GM23338 (cell line): Measurements from ENCODE around the gene CCDC24. TPM values are rescaled to one million over a fixed set of nuclear protein-coding genes. Genes with fewer than 3 reads are reported as not detected.

Experiments used
- ATAC-seq: fragments of 200-7000 bp; cut with Tn5 transposase; 3 replicates; pipeline ENCODE4 v1.9.1; 2020
- DNase-seq: peaks from one replicate; pipeline ENCODE4 v3.0.0-alpha.2; 2015; ENCODE audit warnings: low spot score
- H2AFZ ChIP-seq: fragments of 200-600 bp; sonication (generic); 2 replicates; pipeline ENCODE4 v1.8.0; 2016; ENCODE audit warnings: antibody characterized with exemption, mild to moderate bottlenecking, moderate library complexity
- H3F3A ChIP-seq: fragments of 200-600 bp; sonication (generic); replicated peaks from 2 replicates; pipeline ENCODE4 v1.8.0; 2017; ENCODE audit warnings: antibody characterized with exemption, mixed run types, low read depth
- H3K27ac ChIP-seq: fragments of 200-600 bp; sonication (generic); 2 replicates; pipeline ENCODE4 v1.6.1; 2016; ENCODE audit warnings: low read depth
- H3K27me3 ChIP-seq: fragments of 200-600 bp; sonication (generic); 2 replicates; pipeline ENCODE4 v1.8.0; 2016; ENCODE audit warnings: mild to moderate bottlenecking, mixed run types, moderate library complexity; ENCODE audit not compliant: insufficient read depth
- H3K36me3 ChIP-seq: fragments of 200-600 bp; sonication (generic); 2 replicates; pipeline ENCODE4 v1.8.0; 2016; ENCODE audit warnings: mild to moderate bottlenecking; ENCODE audit not compliant: insufficient read depth
- H3K4me1 ChIP-seq: fragments of 200-600 bp; sonication (generic); 2 replicates; pipeline ENCODE4 v1.8.0; 2016; ENCODE audit warnings: mild to moderate bottlenecking, moderate library complexity; ENCODE audit not compliant: insufficient read depth
- H3K4me2 ChIP-seq: fragments of 200-600 bp; sonication (generic); 2 replicates; pipeline ENCODE4 v1.7.1; 2017; ENCODE audit warnings: mixed run types
- H3K4me3 ChIP-seq: fragments of 200-600 bp; sonication (generic); 2 replicates; pipeline ENCODE4 v1.6.1; 2016; ENCODE audit warnings: mixed run types
- H3K79me2 ChIP-seq: fragments of 200-600 bp; sonication (generic); replicated peaks from 2 replicates; pipeline ENCODE4 v1.8.0; 2017; ENCODE audit warnings: mild to moderate bottlenecking; ENCODE audit not compliant: insufficient read depth
- H3K9me2 ChIP-seq: fragments of 200-600 bp; sonication (generic); 2 replicates; pipeline ENCODE4 v1.8.0; 2017; ENCODE audit not compliant: insufficient read depth
- H4K20me1 ChIP-seq: fragments of 200-600 bp; sonication (generic); replicated peaks from 2 replicates; pipeline ENCODE4 v1.8.0; 2017; ENCODE audit warnings: mild to moderate bottlenecking; ENCODE audit not compliant: insufficient read depth
- H3K27ac Mint-ChIP-seq: 2 replicates; pipeline ENCODE4 v1.8.0; 2020; ENCODE audit warnings: inconsistent platforms, mild to moderate bottlenecking, moderate library complexity, mixed read lengths
- H3K27me3 Mint-ChIP-seq: 3 replicates; pipeline ENCODE4 v1.8.0; 2022; ENCODE audit warnings: low read depth, mild to moderate bottlenecking, moderate library complexity, mixed read lengths, inconsistent platforms; ENCODE audit not compliant: insufficient read depth, poor library complexity
- H3K36me3 Mint-ChIP-seq: 3 replicates; pipeline ENCODE4 v1.8.0; 2021; ENCODE audit warnings: low read depth, mild to moderate bottlenecking, inconsistent platforms, moderate library complexity, mixed read lengths
- H3K4me1 Mint-ChIP-seq: 3 replicates; pipeline ENCODE4 v1.8.0; 2020; ENCODE audit warnings: mild to moderate bottlenecking, inconsistent platforms, mixed read lengths
- H3K4me3 Mint-ChIP-seq: 3 replicates; pipeline ENCODE4 v1.8.0; 2021; ENCODE audit warnings: moderate library complexity, mild to moderate bottlenecking, inconsistent platforms, mixed read lengths
- H3K9me3 Mint-ChIP-seq: 3 replicates; pipeline ENCODE4 v1.8.0; 2020; ENCODE audit warnings: moderate library complexity, mild to moderate bottlenecking, inconsistent platforms, mixed read lengths
- CREB1 ChIP-seq: fragments of 250-450 bp; sonication (Bioruptor Pico); IDR thresholded peaks from 2 replicates; pipeline ENCODE4 v1.5.0; 2020; ENCODE audit warnings: low read depth, mild to moderate bottlenecking, moderate library complexity
- EZH2 ChIP-seq: fragments of 200-600 bp; sonication (generic); IDR thresholded peaks from one replicate; pipeline ENCODE4 v1.8.0; 2017; ENCODE audit warnings: antibody characterized with exemption, mild to moderate bottlenecking, low read depth; ENCODE audit not compliant: unreplicated experiment
- JUNB ChIP-seq: IDR thresholded peaks from one replicate; pipeline ENCODE4 v1.6.1; 2016; ENCODE audit warnings: antibody characterized with exemption; ENCODE audit not compliant: unreplicated experiment
- NANOG ChIP-seq: IDR thresholded peaks from 2 replicates; pipeline ENCODE4 v1.6.1; 2016; ENCODE audit warnings: antibody characterized with exemption, borderline replicate concordance
- POLR2AphosphoS5 ChIP-seq: IDR thresholded peaks from 2 replicates; pipeline ENCODE4 v1.6.1; 2016; ENCODE audit warnings: antibody characterized with exemption, low read depth
- STAT1 ChIP-seq: IDR thresholded peaks from one replicate; pipeline ENCODE4 v1.6.1; 2016; ENCODE audit warnings: antibody characterized with exemption; ENCODE audit not compliant: unreplicated experiment
- polyA plus RNA-seq: library from polyadenylated mRNA; unstranded; fragments of >200 nt; fragmentation: Nextera tagmentation; extraction: Ambion mirVana; gene quantifications from 2 replicates; pipeline ENCODE4 v1.2.1, GENCODE V29; 2016
- total RNA-seq: library from RNA; depleted of rRNA; stranded (reverse); fragments of >200 nt; shearing (Covaris generic); gene quantifications from 2 replicates; pipeline ENCODE4 v1.2.3, GENCODE V29; 2014
- TF ChIP-seq, protein P1 (sequence below): fragments of 250-450 bp; sonication (Bioruptor Pico); IDR thresholded peaks from 2 replicates; pipeline ENCODE4 v1.5.0; 2020; ENCODE audit warnings: mild to moderate bottlenecking, moderate library complexity
- TF ChIP-seq, protein P2 (sequence below): IDR thresholded peaks from 2 replicates; pipeline ENCODE4 v1.6.1; 2016; ENCODE audit warnings: antibody characterized with exemption
- TF ChIP-seq, protein P3 (sequence below), 2 experiments: fragments of 200-600 bp in 1 of 2; sonication (generic) in 1 of 2; conservative IDR thresholded peaks; 2 replicates each; pipeline versions ENCODE4 v1.5.1 to v1.6.1; 2016 to 2017; ENCODE audit warnings: antibody characterized with exemption in 2 of 2, low read depth in 2 of 2, mild to moderate bottlenecking in 2 of 2, moderate library complexity in 1 of 2

CCDC24 gene
- total and polyA plus RNA-seq, 2 experiments from 2014 or later, result 8.3 to 17.2 TPM

DNA sequence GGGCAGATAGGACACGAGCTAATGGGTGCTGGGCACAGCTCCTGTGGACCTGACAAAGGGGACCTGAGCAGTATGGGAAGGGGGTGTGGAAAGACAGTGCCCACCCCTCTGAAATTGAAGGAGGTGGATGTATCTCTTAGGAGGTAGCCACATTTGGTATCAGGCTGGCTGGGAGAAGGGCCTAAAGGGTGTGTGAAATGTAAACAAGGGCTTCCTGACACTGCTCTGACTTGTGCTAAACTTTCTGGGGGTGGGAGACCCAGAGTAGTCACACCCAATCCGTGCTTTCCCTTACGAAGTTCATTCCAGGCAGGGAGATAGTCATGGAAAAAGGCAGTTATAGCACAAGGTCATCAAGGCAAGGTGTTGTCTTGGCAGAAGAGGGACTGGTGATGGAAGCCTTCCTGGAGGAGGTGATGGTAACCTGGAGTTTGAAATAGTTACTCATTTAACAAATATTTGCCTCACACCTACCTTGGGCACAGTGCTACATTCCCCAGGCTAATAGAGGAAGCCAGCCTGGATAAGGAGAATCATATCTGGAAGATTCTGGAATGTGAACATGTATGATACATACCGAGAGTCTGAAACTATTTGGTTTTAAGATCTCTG, 5.3 kb upstream of the CCDC24 start (continued):
- TF ChIP-seq, protein P1, sequence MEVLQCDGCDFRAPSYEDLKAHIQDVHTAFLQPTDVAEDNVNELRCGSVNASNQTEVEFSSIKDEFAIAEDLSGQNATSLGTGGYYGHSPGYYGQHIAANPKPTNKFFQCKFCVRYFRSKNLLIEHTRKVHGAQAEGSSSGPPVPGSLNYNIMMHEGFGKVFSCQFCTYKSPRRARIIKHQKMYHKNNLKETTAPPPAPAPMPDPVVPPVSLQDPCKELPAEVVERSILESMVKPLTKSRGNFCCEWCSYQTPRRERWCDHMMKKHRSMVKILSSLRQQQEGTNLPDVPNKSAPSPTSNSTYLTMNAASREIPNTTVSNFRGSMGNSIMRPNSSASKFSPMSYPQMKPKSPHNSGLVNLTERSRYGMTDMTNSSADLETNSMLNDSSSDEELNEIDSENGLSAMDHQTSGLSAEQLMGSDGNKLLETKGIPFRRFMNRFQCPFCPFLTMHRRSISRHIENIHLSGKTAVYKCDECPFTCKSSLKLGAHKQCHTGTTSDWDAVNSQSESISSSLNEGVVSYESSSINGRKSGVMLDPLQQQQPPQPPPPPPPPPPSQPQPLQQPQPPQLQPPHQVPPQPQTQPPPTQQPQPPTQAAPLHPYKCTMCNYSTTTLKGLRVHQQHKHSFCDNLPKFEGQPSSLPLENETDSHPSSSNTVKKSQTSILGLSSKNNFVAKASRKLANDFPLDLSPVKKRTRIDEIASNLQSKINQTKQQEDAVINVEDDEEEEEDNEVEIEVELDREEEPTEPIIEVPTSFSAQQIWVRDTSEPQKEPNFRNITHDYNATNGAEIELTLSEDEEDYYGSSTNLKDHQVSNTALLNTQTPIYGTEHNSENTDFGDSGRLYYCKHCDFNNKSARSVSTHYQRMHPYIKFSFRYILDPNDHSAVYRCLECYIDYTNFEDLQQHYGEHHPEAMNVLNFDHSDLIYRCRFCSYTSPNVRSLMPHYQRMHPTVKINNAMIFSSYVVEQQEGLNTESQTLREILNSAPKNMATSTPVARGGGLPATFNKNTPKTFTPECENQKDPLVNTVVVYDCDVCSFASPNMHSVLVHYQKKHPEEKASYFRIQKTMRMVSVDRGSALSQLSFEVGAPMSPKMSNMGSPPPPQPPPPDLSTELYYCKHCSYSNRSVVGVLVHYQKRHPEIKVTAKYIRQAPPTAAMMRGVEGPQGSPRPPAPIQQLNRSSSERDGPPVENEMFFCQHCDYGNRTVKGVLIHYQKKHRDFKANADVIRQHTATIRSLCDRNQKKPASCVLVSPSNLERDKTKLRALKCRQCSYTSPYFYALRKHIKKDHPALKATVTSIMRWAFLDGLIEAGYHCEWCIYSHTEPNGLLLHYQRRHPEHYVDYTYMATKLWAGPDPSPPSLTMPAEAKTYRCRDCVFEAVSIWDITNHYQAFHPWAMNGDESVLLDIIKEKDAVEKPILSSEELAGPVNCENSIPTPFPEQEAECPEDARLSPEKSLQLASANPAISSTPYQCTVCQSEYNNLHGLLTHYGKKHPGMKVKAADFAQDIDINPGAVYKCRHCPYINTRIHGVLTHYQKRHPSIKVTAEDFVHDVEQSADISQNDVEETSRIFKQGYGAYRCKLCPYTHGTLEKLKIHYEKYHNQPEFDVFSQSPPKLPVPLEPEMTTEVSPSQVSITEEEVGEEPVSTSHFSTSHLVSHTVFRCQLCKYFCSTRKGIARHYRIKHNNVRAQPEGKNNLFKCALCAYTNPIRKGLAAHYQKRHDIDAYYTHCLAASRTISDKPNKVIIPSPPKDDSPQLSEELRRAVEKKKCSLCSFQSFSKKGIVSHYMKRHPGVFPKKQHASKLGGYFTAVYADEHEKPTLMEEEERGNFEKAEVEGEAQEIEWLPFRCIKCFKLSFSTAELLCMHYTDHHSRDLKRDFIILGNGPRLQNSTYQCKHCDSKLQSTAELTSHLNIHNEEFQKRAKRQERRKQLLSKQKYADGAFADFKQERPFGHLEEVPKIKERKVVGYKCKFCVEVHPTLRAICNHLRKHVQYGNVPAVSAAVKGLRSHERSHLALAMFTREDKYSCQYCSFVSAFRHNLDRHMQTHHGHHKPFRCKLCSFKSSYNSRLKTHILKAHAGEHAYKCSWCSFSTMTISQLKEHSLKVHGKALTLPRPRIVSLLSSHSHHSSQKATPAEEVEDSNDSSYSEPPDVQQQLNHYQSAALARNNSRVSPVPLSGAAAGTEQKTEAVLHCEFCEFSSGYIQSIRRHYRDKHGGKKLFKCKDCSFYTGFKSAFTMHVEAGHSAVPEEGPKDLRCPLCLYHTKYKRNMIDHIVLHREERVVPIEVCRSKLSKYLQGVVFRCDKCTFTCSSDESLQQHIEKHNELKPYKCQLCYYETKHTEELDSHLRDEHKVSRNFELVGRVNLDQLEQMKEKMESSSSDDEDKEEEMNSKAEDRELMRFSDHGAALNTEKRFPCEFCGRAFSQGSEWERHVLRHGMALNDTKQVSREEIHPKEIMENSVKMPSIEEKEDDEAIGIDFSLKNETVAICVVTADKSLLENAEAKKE (CRISPR knock-in tag), result no peak
- TF ChIP-seq CREB1 (CRISPR knock-in tag) (no peak), EZH2 (no peak), STAT1 (no peak), NANOG (no peak), POLR2AphosphoS5 (no peak), JUNB (no peak)
- TF ChIP-seq, protein P2, sequence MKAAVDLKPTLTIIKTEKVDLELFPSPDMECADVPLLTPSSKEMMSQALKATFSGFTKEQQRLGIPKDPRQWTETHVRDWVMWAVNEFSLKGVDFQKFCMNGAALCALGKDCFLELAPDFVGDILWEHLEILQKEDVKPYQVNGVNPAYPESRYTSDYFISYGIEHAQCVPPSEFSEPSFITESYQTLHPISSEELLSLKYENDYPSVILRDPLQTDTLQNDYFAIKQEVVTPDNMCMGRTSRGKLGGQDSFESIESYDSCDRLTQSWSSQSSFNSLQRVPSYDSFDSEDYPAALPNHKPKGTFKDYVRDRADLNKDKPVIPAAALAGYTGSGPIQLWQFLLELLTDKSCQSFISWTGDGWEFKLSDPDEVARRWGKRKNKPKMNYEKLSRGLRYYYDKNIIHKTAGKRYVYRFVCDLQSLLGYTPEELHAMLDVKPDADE, result no peak

DNA sequence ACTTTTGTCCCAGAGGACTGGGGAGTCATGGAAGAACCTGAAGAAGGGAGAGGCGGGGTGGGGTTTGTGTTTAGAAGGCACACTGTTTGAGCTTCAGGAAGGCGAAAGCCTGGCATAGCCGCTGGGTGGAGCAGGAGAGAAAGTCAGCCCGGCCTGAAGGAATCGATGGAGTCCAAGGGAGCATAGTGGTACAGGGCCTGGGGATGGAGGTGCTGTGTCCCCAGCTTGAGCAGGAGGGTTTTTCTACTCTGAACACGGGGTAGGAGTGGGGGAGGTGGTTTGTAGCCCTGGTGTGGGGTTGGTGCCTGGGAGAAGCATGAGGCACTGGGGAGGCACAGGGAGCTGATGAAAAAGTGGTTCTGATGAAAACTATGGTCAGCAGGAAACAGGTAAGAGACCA, 4.7 kb upstream of the CCDC24 start:
- Mint-ChIP-seq H3K9me3 (no peaks in the 10 kb centered on the region), H3K27ac (no peak overlapping the region)

More for the DNA sequence above, 4.7 kb upstream of the CCDC24 start:
- no peaks in the 10 kb centered on the region for H3K36me3 ChIP-seq
- H3K4me3 ChIP-seq, result no peak overlapping the region
- Mint-ChIP-seq H3K4me3 (no peak overlapping the region), H3K4me1 (peaks cover 11% of the 10 kb centered on the region; the same call in 2 of the 3 replicates), H3K36me3 (peaks cover 29% of the 10 kb centered on the region), H3K27me3 (peaks cover 26% of the 10 kb centered on the region)
- no peak overlapping the region for H2AFZ ChIP-seq
- no peaks in the 10 kb centered on the region; the same call in 1 of the 2 replicates for H4K20me1 ChIP-seq
- no peak for ATAC-seq
- H3K4me1 ChIP-seq, result no peaks in the 10 kb centered on the region; the same call in 1 of the 2 replicates
- H3K27me3 ChIP-seq, result 0 out of 2 replicates have a peak, but pooled peaks cover 5% of the 10 kb centered on the region
- no peak overlapping the region for H3K4me2 ChIP-seq
- H3K79me2 ChIP-seq, result no peaks in the 10 kb centered on the region
- H3F3A ChIP-seq, result peaks cover 15% of the 10 kb centered on the region
- TF ChIP-seq CREB1 (CRISPR knock-in tag), result no peak
- TF ChIP-seq, protein P3, sequence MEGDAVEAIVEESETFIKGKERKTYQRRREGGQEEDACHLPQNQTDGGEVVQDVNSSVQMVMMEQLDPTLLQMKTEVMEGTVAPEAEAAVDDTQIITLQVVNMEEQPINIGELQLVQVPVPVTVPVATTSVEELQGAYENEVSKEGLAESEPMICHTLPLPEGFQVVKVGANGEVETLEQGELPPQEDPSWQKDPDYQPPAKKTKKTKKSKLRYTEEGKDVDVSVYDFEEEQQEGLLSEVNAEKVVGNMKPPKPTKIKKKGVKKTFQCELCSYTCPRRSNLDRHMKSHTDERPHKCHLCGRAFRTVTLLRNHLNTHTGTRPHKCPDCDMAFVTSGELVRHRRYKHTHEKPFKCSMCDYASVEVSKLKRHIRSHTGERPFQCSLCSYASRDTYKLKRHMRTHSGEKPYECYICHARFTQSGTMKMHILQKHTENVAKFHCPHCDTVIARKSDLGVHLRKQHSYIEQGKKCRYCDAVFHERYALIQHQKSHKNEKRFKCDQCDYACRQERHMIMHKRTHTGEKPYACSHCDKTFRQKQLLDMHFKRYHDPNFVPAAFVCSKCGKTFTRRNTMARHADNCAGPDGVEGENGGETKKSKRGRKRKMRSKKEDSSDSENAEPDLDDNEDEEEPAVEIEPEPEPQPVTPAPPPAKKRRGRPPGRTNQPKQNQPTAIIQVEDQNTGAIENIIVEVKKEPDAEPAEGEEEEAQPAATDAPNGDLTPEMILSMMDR (conservative IDR thresholded peaks at IDR 0.05; ENCODE audit: low read depth in 2 of 2), result peak; percentile 15 to 40; a peak in 3 of 4 replicates
- H3K9me2 ChIP-seq, result no peaks in the 10 kb centered on the region
- no peak for DNase-seq
- H3K27ac ChIP-seq, result no peak overlapping the region
